ENCODE data around the gene TRAPPC3. TPM values are rescaled to one million over a fixed set of nuclear protein-coding genes. Genes with fewer than 3 reads are reported as not detected.
"Not testable (repeated sequence)": the region's sequence is repeated elsewhere in the genome, so short reads cannot be mapped to it uniquely, and the experiment has no call there.

Gene TRAPPC3
- total RNA-seq, 1 donor from 2014 or later: 74.4 TPM

GRCh38 chr1:36161641-36162531 lies 12.6 kb upstream of the TRAPPC3 start:
- intact Hi-C loops (cut with micrococcal nuclease): loop anchor here (1.0 to 2.0 kb wide), 2 partner anchors 13 to 63 kb away; partner anchors contain the start of genes THRAP3 and TRAPPC3
- peaks cover 33% of the 10 kb centered on the region for H3K36me3 Mint-ChIP-seq (ENCODE audit: low read depth)

DNA sequence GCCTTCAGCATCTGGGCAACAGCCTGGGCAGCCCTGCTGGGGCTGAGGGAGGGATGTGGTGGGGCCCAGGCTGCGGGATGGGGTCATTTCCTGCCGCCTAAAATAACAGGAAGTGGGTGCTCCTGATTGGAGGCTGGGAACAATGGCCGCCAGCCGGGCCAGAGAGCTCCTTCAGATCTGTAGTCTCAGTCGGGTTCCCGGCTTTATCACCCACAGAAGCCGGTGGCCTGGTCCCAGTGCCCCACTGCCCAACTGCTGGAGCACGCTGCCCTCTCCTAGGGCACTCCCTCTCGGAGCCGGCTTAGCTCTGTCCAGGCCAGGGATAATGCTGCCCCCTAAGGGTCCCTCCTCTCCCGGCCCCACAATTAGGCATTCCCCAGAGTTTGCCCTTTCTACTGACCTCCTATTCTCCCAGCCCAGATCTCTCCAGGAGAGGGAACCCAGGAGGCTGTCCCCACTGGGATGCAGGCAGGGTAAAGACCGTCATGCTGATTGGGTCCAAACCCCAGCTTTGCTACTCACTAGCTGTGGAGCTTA lies 11.7 kb upstream of the TRAPPC3 start:
- H3K27me3 Mint-ChIP-seq (ENCODE audit: insufficient read depth): no peaks in the 10 kb centered on the region
- DNase-seq (ENCODE audit: low spot score): peak; percentile 64
- H3K4me1 Mint-ChIP-seq (ENCODE audit: low read depth): peaks cover 68% of the 10 kb centered on the region
- peak overlapping the region; percentile 91 for H3K4me3 Mint-ChIP-seq
- intact Hi-C loops (cut with micrococcal nuclease): loop anchor here (1.0 to 2.0 kb wide), 2 partner anchors 12 to 64 kb away; partner anchors contain the start of genes THRAP3 and TRAPPC3
- H3K9me3 Mint-ChIP-seq: no peaks in the 10 kb centered on the region
- H3K27ac Mint-ChIP-seq: peak overlapping the region; percentile 99
- H3K36me3 Mint-ChIP-seq (ENCODE audit: low read depth): peaks cover 29% of the 10 kb centered on the region

More at GRCh38 chr1:36161641-36162531, 12.6 kb upstream of the TRAPPC3 start:
- H3K27ac Mint-ChIP-seq: peak overlapping the region; percentile 99
- no peaks in the 10 kb centered on the region for H3K9me3 Mint-ChIP-seq
- peak; percentile 32 for DNase-seq (ENCODE audit: low spot score)
- H3K4me1 Mint-ChIP-seq (ENCODE audit: low read depth): peaks cover 73% of the 10 kb centered on the region
- H3K27me3 Mint-ChIP-seq (ENCODE audit: insufficient read depth): no peaks in the 10 kb centered on the region
- peak overlapping the region; percentile 91 for H3K4me3 Mint-ChIP-seq

- peak overlapping the region; percentile 91 for H3K4me3 Mint-ChIP-seq
- DNase-seq (ENCODE audit: low spot score): no peak
- peaks cover 29% of the 10 kb centered on the region for H3K36me3 Mint-ChIP-seq (ENCODE audit: low read depth)
- H3K4me1 Mint-ChIP-seq (ENCODE audit: low read depth): peaks cover 68% of the 10 kb centered on the region
- no peaks in the 10 kb centered on the region for H3K27me3 Mint-ChIP-seq (ENCODE audit: insufficient read depth)
- intact Hi-C loops (cut with micrococcal nuclease): loop anchor here (2.0 kb wide), 1 partner anchor 64 kb away; the partner anchor contains the start of gene THRAP3
- H3K27ac Mint-ChIP-seq: peak overlapping the region; percentile 99
- H3K9me3 Mint-ChIP-seq: no peaks in the 10 kb centered on the region
Measured at GRCh38 chr1:36160388-36160948, 11.2 kb upstream of the TRAPPC3 start.

DNA sequence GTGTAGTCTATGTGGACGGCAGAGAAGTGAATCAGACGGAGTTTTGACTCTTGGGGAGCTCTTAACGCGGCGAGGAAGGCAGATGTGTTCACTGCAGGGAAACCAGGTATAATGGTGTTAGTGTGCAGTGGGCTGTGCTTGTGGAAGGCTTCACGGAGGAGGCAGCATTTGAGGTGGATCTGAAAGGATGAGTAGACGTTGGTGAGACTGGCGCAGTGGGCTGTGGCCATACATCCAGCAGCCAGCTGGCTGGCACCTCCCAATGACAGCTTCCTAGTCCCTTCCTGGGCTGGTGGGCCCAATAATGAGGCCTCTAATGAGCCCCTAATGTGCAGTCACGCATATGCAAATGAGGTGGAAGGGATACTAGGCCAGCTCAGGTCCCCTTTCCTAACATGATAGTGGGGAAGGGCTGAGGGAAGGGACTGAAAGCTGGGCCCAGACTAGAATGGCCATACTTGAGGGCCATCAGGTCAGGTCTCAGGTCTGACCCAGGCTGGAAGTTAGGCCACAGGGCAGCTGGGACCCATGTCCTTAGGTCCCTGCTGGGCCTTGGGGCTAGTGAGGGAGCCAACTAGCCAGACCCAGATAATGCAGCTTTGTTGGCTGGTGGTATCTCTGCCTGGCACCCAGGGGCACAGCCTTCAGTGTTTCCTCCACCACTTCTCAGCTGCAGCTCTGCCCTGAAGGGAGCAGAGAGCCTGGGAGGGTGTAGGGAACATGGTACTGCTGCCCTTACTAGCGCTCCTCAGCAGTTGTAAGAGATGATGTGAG lies 10.5 kb upstream of the TRAPPC3 start:
- Mint-ChIP-seq H3K4me1 (ENCODE audit: low read depth) (peaks cover 66% of the 10 kb centered on the region), H3K27me3 (ENCODE audit: insufficient read depth) (no peaks in the 10 kb centered on the region), H3K27ac (peak overlapping the region; percentile 99), H3K9me3 (no peaks in the 10 kb centered on the region), H3K36me3 (ENCODE audit: low read depth) (peaks cover 27% of the 10 kb centered on the region), H3K4me3 (peak overlapping the region; percentile 91)
- intact Hi-C loops (cut with micrococcal nuclease): loop anchor here (2.0 kb wide), 1 partner anchor 65 kb away; the partner anchor contains the start of gene THRAP3
- DNase-seq (ENCODE audit: low spot score): no peak

DNA sequence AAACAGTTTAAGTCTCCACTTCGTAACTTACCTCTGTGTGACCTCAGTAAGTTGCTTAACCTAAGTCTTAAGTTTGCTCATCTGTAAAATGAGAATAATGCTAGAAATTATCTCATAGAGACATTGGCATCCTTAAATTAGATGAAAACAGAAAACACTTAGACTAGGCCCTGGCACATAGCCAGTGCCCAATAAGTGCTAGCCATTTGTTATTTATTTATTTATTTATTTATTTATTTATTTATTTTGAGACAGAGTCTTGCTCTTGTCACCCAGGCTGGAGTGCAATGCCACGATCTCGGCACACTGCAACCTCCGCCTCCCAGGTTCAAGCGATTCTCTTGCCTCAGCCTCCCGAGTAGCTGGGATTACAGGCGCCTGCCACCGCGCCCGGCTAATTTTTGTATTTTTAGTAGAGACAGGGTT lies 9.6 kb upstream of the TRAPPC3 start:
- Mint-ChIP-seq H3K36me3 (ENCODE audit: low read depth) (peaks cover 20% of the 10 kb centered on the region), H3K4me1 (ENCODE audit: low read depth) (peaks cover 64% of the 10 kb centered on the region), H3K27ac (peak overlapping the region; percentile 92), H3K4me3 (peak overlapping the region; percentile 91)
- intact Hi-C loops (cut with micrococcal nuclease); H3K9me3 Mint-ChIP-seq; DNase-seq (ENCODE audit: low spot score); H3K27me3 Mint-ChIP-seq (ENCODE audit: insufficient read depth): not testable (repeated sequence)

GRCh38 chr1:36157973-36158826 lies 8.9 kb upstream of the TRAPPC3 start:
- no peak for DNase-seq (ENCODE audit: low spot score)
- intact Hi-C loops (cut with micrococcal nuclease): loop anchor here (1.0 kb wide), 1 partner anchor 9 kb away; the partner anchor contains the start of gene TRAPPC3
- Mint-ChIP-seq H3K4me3 (peak overlapping the region; percentile 83), H3K27me3 (ENCODE audit: insufficient read depth) (no peaks in the 10 kb centered on the region), H3K27ac (peak overlapping the region; percentile 92), H3K9me3 (no peaks in the 10 kb centered on the region), H3K36me3 (ENCODE audit: low read depth) (peaks cover 20% of the 10 kb centered on the region), H3K4me1 (ENCODE audit: low read depth) (peaks cover 68% of the 10 kb centered on the region)

DNA sequence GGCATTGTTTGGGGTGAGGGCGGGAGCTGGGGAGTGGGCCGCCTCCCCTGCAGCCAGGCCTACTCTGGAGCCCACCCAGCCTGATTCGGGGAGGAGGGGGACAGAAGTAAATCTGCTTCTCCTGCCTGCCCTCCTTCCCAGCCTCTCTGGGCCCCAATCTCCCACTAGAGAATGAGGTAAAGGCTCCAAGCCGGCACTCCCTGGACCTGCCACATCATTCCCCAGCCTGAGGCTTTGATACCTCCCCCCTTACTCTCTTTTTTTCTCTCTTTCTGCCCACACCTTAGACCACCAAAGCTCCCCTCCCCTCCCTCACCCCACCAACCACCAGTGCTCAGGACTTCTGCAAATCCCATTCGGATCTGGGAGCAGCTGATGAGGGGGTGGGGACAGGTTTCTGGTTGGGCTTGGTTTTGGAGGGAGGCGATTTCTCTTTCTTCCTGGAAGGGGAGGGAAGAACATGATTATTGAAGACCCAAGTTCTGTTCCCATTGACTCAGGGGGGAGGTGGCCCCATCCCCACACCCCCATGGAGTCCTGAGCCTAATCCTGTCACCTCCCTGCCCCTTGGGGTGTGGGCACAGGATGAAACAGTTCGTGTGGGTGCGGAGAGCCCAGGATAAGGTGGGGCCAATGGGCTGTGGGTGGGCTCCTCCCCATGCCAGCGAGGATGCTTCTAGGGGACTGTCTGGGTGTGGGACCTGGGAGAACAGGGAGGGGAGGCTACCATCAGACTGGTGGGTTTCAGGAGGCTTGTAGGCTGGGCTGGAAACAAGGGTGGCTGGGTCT lies 8.0 kb upstream of the TRAPPC3 start:
- Mint-ChIP-seq H3K27me3 (ENCODE audit: insufficient read depth) (no peaks in the 10 kb centered on the region), H3K4me1 (ENCODE audit: low read depth) (peaks cover 68% of the 10 kb centered on the region), H3K4me3 (peak overlapping the region; percentile 83), H3K9me3 (no peaks in the 10 kb centered on the region), H3K36me3 (ENCODE audit: low read depth) (peaks cover 20% of the 10 kb centered on the region), H3K27ac (peak overlapping the region; percentile 92)
- no peak for DNase-seq (ENCODE audit: low spot score)
- intact Hi-C loops (cut with micrococcal nuclease): loop anchor here (1.0 kb wide), 1 partner anchor 8 kb away; the partner anchor contains the start of gene TRAPPC3

DNA sequence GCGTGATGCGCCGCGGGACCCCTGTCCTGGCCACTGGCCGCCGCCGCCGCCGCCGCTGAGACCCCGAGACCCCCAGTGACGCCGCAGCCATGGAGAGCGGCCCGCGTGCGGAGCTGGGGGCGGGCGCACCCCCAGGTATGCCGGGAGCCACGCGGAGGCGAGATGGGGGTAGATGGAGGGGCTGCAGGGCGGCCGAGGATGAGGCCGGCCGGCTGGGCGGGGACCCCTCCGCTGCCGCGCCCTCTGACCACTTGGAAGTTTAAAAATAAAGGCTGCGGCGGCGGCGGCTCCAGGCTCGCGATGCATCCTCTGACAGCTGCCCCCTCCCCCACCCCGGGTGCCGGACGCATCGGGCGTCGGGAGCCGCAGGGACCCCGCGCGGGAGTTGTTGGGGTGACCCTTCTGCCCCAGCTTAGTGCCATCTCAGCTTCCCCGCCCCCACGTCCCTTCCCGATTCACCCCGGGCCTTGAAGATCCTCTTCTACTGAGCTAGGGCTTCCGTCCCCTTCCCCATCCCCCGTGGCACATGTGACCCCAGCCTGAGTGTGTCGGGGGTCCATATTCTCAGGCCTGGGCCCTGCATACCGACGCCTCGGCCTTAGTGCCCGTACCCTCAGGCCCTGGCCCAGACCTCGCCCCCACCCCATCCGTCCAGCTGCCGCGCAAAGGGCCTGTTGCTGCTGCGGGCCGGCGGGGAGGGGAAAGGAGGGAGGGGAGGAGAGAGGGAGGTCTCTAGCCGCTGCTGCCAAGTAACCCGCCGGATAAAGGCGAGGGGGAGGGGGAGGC lies 7.2 kb upstream of the TRAPPC3 start:
- H3K27me3 Mint-ChIP-seq (ENCODE audit: insufficient read depth): no peaks in the 10 kb centered on the region
- peak; percentile 56 for DNase-seq (ENCODE audit: low spot score)
- intact Hi-C loops (cut with micrococcal nuclease): loop anchor here (1.0 kb wide), 1 partner anchor 7 kb away; the partner anchor contains the start of gene TRAPPC3
- H3K27ac Mint-ChIP-seq: peak overlapping the region; percentile 92
- peaks cover 68% of the 10 kb centered on the region for H3K4me1 Mint-ChIP-seq (ENCODE audit: low read depth)
- no peaks in the 10 kb centered on the region for H3K9me3 Mint-ChIP-seq
- H3K36me3 Mint-ChIP-seq (ENCODE audit: low read depth): peaks cover 14% of the 10 kb centered on the region
- H3K4me3 Mint-ChIP-seq: peak overlapping the region; percentile 83

DNA sequence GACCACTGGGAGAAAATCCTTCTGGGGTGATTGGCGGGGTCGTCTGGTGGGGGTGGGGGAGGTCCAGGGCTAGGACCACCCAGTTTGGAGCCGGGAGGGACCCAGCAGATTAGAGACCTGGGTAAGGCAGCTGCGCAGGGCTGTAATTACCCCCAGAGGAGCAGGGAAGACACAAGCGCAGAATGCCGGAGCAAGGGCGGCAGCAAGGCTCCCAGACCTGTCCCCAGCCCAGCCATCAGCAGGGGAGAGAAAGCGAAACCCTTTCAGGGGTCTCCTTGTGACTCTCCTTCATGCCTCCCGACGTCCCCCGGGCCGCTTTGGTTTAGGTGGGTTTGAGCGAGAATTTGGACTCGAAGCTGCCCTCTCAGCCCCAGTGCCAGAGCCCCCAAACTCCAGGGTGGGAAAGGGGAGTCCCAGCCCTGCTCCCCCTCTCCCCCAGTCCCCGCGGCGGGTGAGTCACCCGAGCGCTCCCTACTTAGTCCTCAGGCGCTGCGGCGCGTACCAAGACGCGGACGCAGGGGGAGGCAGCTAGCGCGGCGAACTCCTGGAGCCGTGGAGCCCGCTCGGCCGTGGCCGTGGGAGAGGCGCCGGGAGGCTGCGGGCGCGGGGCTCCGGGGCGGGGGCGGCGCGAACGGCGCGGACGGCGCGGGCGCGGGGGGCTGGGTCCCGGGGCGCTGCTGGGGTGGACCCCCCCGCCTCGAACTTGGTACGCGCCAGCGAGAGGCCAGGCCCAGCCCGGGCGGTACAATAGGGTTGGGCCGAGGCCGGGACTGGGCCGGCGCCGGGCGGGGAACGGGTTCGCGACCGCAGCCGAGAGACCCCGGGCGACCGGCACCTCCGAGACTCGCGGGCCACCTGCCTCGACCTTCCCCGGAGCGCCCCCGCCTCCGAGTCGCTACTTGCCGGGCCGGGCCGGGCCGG lies 6.4 kb upstream of the TRAPPC3 start, which contains the start of gene MAP7D1:
Gene MAP7D1 (plus strand): TSS at position 753 of the 921 bp plus-strand sequence. CDS start 258 bp downstream, outside the sequence.
- Mint-ChIP-seq H3K4me3 (peak within 1 kb of the TSS; percentile 83), H3K9me3 (no peaks in the 10 kb centered on the region), H3K4me1 (ENCODE audit: low read depth) (peaks cover 69% of the 10 kb centered on the region), H3K27ac (peak within 1 kb of the TSS; percentile 92), H3K27me3 (ENCODE audit: insufficient read depth) (no peaks in the 10 kb centered on the region), H3K36me3 (ENCODE audit: low read depth) (peaks cover 10% of the 10 kb centered on the region)
- DNase-seq (ENCODE audit: low spot score): peak; percentile 75
- intact Hi-C loops (cut with micrococcal nuclease): no loop called here

Measured in activated T-helper 1 cell treated with anti-CD3 and anti-CD28 coated beads, Interleukin-12 subunit alpha, Interleukin-12 subunit beta, Interleukin-2, Interleukin-4 antibody, amounts not matched to agents 30 ng/mL and 10 ng/mL and 1 ng/mL, durations not matched to agents 14 hours and 24 hours and 36 hours (primary cell).